Stimulated activated CD4-positive, alpha-beta T cell treated with anti-CD3 and anti-CD28 coated beads, Interleukin-4, amount 100 ng/mL, for 4 hours (primary cell): ENCODE results near the gene BDH2.

Experiments
- DNase-seq, 2 experiments: peaks; one replicate each; pipeline ENCODE4 v3.0.0-alpha.2; 2020

Gene BDH2

GRCh38 chr4:103079621-103080020, 20.0 kb downstream of the BDH2 start:
- no peak for DNase-seq

GRCh38 chr4:103076747-103077347, 22.8 kb downstream of the BDH2 start, which contains the start of gene SLC9B2:
Gene SLC9B2, minus strand, starts transcription at chr4:103076761. Its CDS starts 9,211 bp downstream, at chr4:103067550.
- DNase-seq: peak in 1 of 2 experiments; percentile 6

GRCh38 chr4:103075894-103076746, 23.5 kb downstream of the BDH2 start:
- DNase-seq: peak; percentile 60 to 66

GRCh38 chr4:103075435-103075893, 24.2 kb downstream of the BDH2 start:
- DNase-seq: no peak

GRCh38 chr4:103074744-103075434, 24.7 kb downstream of the BDH2 start:
- DNase-seq: no peak

GRCh38 chr4:103073792-103074438, 25.7 kb downstream of the BDH2 start:
- DNase-seq: no peak

GRCh38 chr4:103067841-103068547, 31.6 kb downstream of the BDH2 start:
- no peak for DNase-seq

- DNase-seq: no peak
Measured at GRCh38 chr4:103060453-103061148, 39.0 kb downstream of the BDH2 start.

- no peak for DNase-seq
Measured at GRCh38 chr4:103054030-103054429, 45.6 kb downstream of the BDH2 start.

GRCh38 chr4:103052779-103053178, 46.9 kb downstream of the BDH2 start:
- DNase-seq: no peak

GRCh38 chr4:103052145-103052544, 47.5 kb downstream of the BDH2 start:
- no peak for DNase-seq

GRCh38 chr4:103050736-103051436, 48.7 kb downstream of the BDH2 start:
- no peak for DNase-seq

- DNase-seq: peak; percentile 1 to 13
Measured at GRCh38 chr4:103046416-103047290, 53.0 kb downstream of the BDH2 start.

GRCh38 chr4:103044183-103044582, 55.5 kb downstream of the BDH2 start:
- DNase-seq: no peak

GRCh38 chr4:103036169-103036568, 63.5 kb downstream of the BDH2 start:
- DNase-seq: no peak

- no peak for DNase-seq
Measured at GRCh38 chr4:103032574-103032973, 67.1 kb downstream of the BDH2 start.

- no peak for DNase-seq
Measured at GRCh38 chr4:103030791-103031190, 68.8 kb downstream of the BDH2 start.

- no peak for DNase-seq
Measured at GRCh38 chr4:103029300-103029699, 70.3 kb downstream of the BDH2 start.
